ENCODE measurements around the gene SLC6A18.

Gene SLC6A18

GRCh38 chr5:1199649-1200494 is 25.3 kb upstream of the SLC6A18 start:
- no peak for TF ChIP-seq FOXP2 (optimal IDR thresholded peaks at IDR 0.05; ENCODE audit: borderline replicate concordance, extremely low read depth, extremely low read length, insufficient read depth)

DNA sequence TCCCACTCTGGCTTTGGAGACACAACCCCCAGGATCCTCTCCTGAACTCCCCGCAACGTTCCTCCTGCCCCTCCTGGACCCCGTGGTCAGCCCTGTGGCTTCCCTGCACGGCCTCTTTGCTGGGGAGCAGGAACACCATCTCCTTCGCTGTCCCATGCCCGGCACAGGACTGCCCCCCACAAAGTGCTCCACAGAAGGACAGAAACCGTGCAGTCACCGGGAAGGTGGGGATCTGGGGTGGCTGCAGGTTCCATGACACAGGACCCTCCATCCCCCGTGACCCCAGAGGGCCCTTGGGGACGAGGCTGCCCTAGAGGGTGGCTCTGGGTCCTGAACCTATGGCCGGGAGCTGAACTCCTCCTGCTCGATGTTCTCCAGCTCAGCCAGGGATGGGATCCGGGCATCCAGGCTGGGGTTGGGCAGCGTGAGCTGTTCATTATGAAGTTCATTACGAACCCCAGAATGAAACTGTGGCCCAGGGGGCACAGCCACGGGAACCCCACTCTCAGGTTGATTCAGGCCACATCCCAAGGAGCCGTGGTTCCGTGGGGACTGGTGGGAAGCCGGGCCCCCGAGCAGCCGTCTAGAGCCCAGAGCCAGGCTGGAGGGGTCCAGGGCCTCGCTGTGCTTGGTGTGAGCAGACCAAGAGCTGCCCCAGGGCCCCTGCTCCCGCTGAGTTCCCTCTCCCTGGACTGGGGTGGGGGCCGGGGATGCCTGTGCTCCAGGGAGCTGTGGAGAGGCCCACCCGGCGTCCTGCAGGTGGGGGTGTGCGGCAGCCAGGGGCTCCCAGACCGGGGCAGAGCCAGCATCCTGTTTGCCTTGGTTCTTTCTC is 24.5 kb upstream of the SLC6A18 start:
- TF ChIP-seq SIN3A (IDR thresholded peaks at IDR 0.05; ENCODE audit: borderline replicate concordance, insufficient read depth, low read length) (no peak), FOXP2 (optimal IDR thresholded peaks at IDR 0.05; ENCODE audit: borderline replicate concordance, extremely low read depth, extremely low read length, insufficient read depth) (no peak), TAF1 (IDR thresholded peaks at IDR 0.05; ENCODE audit: borderline replicate concordance, insufficient read depth, low read length) (no peak), POLR2AphosphoS5 (IDR thresholded peaks at IDR 0.05; ENCODE audit: low read depth, low read length) (no peak)
- TF ChIP-seq, protein P1, sequence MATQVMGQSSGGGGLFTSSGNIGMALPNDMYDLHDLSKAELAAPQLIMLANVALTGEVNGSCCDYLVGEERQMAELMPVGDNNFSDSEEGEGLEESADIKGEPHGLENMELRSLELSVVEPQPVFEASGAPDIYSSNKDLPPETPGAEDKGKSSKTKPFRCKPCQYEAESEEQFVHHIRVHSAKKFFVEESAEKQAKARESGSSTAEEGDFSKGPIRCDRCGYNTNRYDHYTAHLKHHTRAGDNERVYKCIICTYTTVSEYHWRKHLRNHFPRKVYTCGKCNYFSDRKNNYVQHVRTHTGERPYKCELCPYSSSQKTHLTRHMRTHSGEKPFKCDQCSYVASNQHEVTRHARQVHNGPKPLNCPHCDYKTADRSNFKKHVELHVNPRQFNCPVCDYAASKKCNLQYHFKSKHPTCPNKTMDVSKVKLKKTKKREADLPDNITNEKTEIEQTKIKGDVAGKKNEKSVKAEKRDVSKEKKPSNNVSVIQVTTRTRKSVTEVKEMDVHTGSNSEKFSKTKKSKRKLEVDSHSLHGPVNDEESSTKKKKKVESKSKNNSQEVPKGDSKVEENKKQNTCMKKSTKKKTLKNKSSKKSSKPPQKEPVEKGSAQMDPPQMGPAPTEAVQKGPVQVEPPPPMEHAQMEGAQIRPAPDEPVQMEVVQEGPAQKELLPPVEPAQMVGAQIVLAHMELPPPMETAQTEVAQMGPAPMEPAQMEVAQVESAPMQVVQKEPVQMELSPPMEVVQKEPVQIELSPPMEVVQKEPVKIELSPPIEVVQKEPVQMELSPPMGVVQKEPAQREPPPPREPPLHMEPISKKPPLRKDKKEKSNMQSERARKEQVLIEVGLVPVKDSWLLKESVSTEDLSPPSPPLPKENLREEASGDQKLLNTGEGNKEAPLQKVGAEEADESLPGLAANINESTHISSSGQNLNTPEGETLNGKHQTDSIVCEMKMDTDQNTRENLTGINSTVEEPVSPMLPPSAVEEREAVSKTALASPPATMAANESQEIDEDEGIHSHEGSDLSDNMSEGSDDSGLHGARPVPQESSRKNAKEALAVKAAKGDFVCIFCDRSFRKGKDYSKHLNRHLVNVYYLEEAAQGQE (IDR thresholded peaks at IDR 0.05; ENCODE audit: insufficient read depth in 1 of 2, low read depth in 2 of 2, low read length in 2 of 2), result no peak

- TF ChIP-seq, protein P1 (IDR thresholded peaks at IDR 0.05; ENCODE audit: insufficient read depth in 1 of 2, low read depth in 2 of 2, low read length in 2 of 2), result no peak
- no peak for TF ChIP-seq FOXP2 (optimal IDR thresholded peaks at IDR 0.05; ENCODE audit: borderline replicate concordance, extremely low read depth, extremely low read length, insufficient read depth)
- TF ChIP-seq SIN3A (IDR thresholded peaks at IDR 0.05; ENCODE audit: borderline replicate concordance, insufficient read depth, low read length), result no peak
- TF ChIP-seq POLR2AphosphoS5 (IDR thresholded peaks at IDR 0.05; ENCODE audit: low read depth, low read length), result no peak
- TF ChIP-seq TAF1 (IDR thresholded peaks at IDR 0.05; ENCODE audit: borderline replicate concordance, insufficient read depth, low read length), result no peak
Observed at GRCh38 chr5:1201327-1202025, 23.7 kb upstream of the SLC6A18 start, which contains the start of gene SLC6A19. Gene SLC6A19, plus strand, starts transcription at chr5:1201595. Its CDS starts 56 bp downstream, at chr5:1201651.

DNA sequence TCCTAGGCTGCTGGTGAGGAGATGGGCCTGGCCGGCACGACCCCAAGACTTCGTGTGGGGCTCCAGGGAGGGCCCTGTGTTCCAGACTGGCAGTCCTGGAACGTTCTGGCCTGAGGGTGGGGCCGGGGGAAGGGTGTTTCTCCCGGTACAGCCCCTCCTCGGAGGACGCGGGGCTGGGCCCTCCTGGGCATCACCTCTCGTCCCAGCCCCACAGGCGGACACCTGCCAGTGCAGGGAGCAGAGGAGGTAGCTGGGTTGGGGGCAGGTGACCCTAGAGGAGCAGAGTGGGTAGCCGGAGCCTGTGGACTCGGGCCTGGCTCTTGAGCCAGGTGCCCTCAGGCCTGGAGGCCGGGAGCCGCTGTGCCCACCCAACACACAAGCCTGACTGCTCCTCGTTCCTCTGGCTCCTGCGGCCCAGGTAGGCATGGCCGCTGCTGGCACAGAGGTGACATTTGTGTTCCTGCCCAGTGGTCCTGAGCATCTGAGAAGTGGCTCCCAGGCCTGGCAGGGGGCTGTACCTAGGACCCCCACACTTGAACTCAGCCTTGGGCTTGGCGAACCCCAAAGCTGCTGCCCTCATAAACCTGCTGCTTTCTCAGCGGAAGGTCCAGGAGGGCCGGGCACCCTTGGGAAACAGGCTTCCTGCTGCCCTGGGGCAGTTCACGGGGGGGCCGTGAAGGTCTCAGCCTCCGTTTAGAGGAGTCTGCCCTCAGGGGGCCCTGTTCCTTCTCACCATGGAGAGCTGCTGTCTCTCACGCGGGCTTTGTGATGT is 23.0 kb upstream of the SLC6A18 start:
- no peak for TF ChIP-seq SIN3A (IDR thresholded peaks at IDR 0.05; ENCODE audit: borderline replicate concordance, insufficient read depth, low read length)
- no peak for TF ChIP-seq TAF1 (IDR thresholded peaks at IDR 0.05; ENCODE audit: borderline replicate concordance, insufficient read depth, low read length)
- no peak for TF ChIP-seq FOXP2 (optimal IDR thresholded peaks at IDR 0.05; ENCODE audit: borderline replicate concordance, extremely low read depth, extremely low read length, insufficient read depth)
- TF ChIP-seq, protein P1 (IDR thresholded peaks at IDR 0.05; ENCODE audit: insufficient read depth in 1 of 2, low read depth in 2 of 2, low read length in 2 of 2), result no peak
- no peak for TF ChIP-seq POLR2AphosphoS5 (IDR thresholded peaks at IDR 0.05; ENCODE audit: low read depth, low read length)

Measured in PFSK-1 (cell line).